Astrocyte of the cerebellum (primary cell): ENCODE data around the gene CAPS2.
A peak's percentile ranks its signal among the peaks of the same experiment; 100 is the strongest.

Experiments used
- DNase-seq: peaks from one replicate; pipeline ENCODE4 v3.0.0-alpha.2; 2011; ENCODE audit warnings: low read depth
- H3K4me3 ChIP-seq: 2 replicates; pipeline ENCODE4 v1.5.1; 2011; ENCODE audit warnings: mild to moderate bottlenecking, low read depth, low read length, moderate library complexity
- in situ Hi-C: cut with HindIII; loops from 2 replicates; pipeline ENCODE4 v1.10.0; 2017; ENCODE audit warnings: low sequenced_read_pairs
- TF ChIP-seq, protein P1 (sequence below): IDR thresholded peaks from 2 replicates; pipeline ENCODE4 v1.5.1; 2012; ENCODE audit warnings: low read length, low read depth, moderate library complexity, mild to moderate bottlenecking; ENCODE audit errors: missing control alignments

CAPS2 gene

DNA sequence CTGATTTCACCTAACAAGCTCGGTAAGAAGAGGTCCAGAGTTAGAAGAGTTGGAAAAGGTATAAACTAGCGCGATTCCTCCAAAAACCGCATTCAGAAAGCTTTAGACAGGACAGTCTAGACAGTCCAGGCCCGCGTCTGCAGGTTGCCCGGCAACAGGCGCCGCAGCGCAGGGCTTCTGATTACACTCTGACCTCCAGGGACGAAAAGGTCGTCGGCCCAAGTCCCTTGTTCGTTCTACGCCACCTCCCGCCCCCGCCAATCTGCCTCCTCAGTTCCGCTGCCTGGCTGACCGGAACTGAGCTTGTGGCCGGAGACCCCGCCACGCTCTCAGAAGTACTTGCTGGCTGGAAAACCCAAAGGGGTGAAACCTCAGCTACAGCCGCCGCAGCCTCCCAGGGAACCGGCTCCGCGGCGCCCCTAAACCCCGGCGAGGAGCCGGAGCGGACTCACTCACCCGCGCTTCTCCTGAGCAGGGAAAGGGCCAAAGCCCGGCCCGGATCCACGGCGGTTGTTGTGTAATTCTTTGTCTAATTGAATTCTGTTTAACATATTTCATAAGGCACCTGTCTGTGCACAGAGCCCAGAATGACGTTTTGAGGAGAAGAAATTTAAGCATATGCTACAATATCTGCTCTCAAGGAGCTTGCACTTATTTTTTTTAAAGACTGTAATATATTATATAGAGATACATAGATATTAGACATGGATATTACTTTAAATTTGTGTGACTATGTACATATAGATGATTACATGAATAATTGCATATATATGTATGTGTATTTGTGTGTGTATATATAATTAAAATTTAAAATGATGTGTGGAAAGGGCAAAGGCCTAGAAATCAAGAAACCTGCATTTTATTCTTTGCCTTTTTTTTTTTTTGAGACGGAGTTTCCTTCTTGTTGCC, at the start of gene CAPS2:
Gene CAPS2 (minus strand): TSS at position 407 of the 909 bp plus-strand sequence. CDS start 3,826 bp downstream, outside the sequence.
- peak; percentile 69 for DNase-seq
- H3K4me3 ChIP-seq, result peak within 1 kb of the TSS; percentile 66
- TF ChIP-seq, protein P1, sequence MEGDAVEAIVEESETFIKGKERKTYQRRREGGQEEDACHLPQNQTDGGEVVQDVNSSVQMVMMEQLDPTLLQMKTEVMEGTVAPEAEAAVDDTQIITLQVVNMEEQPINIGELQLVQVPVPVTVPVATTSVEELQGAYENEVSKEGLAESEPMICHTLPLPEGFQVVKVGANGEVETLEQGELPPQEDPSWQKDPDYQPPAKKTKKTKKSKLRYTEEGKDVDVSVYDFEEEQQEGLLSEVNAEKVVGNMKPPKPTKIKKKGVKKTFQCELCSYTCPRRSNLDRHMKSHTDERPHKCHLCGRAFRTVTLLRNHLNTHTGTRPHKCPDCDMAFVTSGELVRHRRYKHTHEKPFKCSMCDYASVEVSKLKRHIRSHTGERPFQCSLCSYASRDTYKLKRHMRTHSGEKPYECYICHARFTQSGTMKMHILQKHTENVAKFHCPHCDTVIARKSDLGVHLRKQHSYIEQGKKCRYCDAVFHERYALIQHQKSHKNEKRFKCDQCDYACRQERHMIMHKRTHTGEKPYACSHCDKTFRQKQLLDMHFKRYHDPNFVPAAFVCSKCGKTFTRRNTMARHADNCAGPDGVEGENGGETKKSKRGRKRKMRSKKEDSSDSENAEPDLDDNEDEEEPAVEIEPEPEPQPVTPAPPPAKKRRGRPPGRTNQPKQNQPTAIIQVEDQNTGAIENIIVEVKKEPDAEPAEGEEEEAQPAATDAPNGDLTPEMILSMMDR, result no peak
- in situ Hi-C loops, result no loop called here

DNA sequence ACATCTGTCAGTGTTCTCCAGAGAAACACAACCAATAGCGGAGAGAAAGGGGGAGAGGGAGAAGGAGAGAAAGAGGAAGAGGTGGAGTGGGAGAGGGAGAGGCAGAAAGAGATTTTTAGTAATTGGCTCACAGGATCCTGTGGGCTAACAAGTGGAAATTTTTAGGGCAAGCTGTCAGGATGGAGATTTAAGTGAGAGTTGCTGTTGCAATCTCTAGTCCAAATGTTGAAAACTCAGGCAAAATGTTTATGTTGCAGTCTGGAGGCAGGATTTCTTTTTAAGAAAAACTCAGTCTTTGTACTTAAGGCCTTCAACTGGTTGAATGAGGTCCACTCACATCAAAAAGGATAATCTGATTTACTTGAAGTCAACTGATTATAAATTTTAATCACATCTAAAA, 48.2 kb upstream of the CAPS2 start:
- no peak for DNase-seq
- no peak overlapping the region for H3K4me3 ChIP-seq
- TF ChIP-seq, protein P1, result no peak
- in situ Hi-C loops, result no loop called here

DNA sequence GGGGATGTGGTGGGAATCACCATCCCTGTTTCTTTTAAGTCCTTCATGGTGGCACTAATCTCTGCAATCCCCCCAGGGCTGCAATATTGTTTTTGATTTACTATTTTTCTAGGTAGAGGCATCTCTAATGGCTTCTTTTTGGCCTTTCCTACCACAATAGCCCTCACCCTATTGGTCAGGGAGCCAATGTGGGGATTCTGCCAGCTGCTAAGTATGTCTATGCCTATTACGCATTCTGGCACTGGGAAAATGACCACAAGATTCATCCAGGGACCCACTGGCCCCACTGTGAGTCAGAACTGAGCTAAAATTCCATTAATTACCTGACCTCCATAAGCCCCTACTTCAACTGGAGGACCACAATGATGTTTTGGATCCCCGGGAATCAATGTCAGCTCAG, 44.8 kb upstream of the CAPS2 start:
- H3K4me3 ChIP-seq, result no peak overlapping the region
- TF ChIP-seq, protein P1, result no peak
- peak; percentile 6 for DNase-seq
- in situ Hi-C loops, result no loop called here

GRCh38 chr12:75366629-75367028, 36.5 kb upstream of the CAPS2 start:
- H3K4me3 ChIP-seq, result no peak overlapping the region
- TF ChIP-seq, protein P1, result no peak
- DNase-seq, result peak; percentile 32
- in situ Hi-C loops, result no loop called here

GRCh38 chr12:75364919-75365318, 34.8 kb upstream of the CAPS2 start:
- TF ChIP-seq, protein P1, result no peak
- no peak overlapping the region for H3K4me3 ChIP-seq
- in situ Hi-C loops, result no loop called here
- no peak for DNase-seq

DNA sequence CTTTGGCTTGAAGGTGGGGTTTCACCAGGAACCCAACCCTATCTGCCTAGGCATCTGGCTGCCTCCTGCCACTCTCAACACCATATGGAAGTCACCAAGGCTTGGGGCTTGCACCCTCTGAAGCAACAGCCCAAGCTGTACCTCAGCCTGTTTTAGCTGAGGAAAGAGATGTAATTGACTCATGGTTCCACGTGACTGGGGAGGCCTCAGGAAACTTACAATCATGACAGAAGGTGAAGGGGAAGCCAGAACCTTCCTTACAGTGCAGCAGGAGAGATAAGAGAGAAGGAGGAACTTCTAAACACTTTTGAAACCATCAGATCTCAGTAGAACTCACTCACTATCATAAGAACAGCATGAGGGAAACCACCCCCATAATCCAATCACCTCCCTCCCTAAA, 31.3 kb upstream of the CAPS2 start:
- TF ChIP-seq, protein P1, result no peak
- in situ Hi-C loops, result no loop called here
- DNase-seq, result no peak
- no peak overlapping the region for H3K4me3 ChIP-seq
